Measurements from ENCODE around the gene ACLY. TPM values are rescaled to one million over a fixed set of nuclear protein-coding genes. Genes with fewer than 3 reads are reported as not detected.

ACLY gene
- total and polyA plus RNA-seq, 10 of the 15 experiments (the other 5 are each of a cell fraction or from before 2014, with no cell fraction given): 32.6 to 224 (median 114) TPM

DNA sequence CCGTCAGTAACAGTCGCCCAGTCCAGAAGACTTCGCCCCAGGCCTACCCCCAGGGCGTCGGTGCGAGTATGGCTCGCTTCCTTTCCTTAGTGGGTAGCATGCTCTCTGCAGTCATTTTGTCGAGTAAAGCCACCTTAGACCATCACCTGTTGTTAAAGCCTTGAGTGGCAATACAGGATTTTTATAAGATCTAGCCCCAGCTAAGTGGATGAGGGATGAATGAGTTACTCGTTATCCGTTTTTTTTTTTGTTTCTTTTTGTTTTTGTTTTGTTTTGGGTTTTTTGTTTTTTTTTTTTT lies 53.2 kb downstream of the ACLY start:
- peak overlapping the region; percentile 37; the same call in 1 of the 2 replicates for H3K4me3 ChIP-seq
- SMC1A ChIA-PET (ENCODE audit: uncharacterized antibody, unreplicated experiment): interaction anchor here (3.9 kb wide), 1 partner anchor 16 kb away, joined by 33 read pairs; no protein-coding TSS in a partner anchor
- ATAC-seq (no peak), DNase-seq (ENCODE audit: low read depth, low spot score) (peak; percentile 33), FAIRE-seq (no peak)
- H3K27ac ChIP-seq (ENCODE audit: control insufficient read depth, insufficient read depth): no peak overlapping the region
- under 1% methylated on average over 10 of the region's 10 CpGs for WGBS (ENCODE audit: insufficient coverage, insufficient replicate concordance, low lambda C conversion rate, missing lambda C conversion rate)
- RAD21 ChIA-PET (ENCODE audit: unreplicated experiment): interaction anchor here (0.6 to 2.7 kb wide), 6 partner anchors 14 to 329 kb away, joined by 3 to 15 read pairs (median 4); partner anchors contain the start of genes EIF1, GHDC and ODAD4
- peak overlapping the region; percentile 8; the same call in 1 of the 2 replicates for H3K9ac ChIP-seq (ENCODE audit: control insufficient read depth, insufficient read depth, low read length)
- peak overlapping the region; percentile 81 for H3K4me2 ChIP-seq (ENCODE audit: control insufficient read depth, insufficient read depth)
- H3K4me1 ChIP-seq (ENCODE audit: control insufficient read depth, insufficient read depth, low read length): peaks cover 7% of the 10 kb centered on the region; the same call in 1 of the 2 replicates
- CTCF ChIA-PET: interaction anchor here (0.7 to 3.9 kb wide), 3 partner anchors 16 to 161 kb away, joined by 3 to 18 read pairs (median 4); no protein-coding TSS in a partner anchor
- H3K79me2 ChIP-seq (ENCODE audit: control insufficient read depth, insufficient read depth, low read length): peaks cover 36% of the 10 kb centered on the region
- intact Hi-C loops (cut with micrococcal nuclease; ENCODE audit: unreplicated experiment): no loop called here
- no peaks in the 10 kb centered on the region for H3K27me3 ChIP-seq (replicated peaks in 1 of 2; ENCODE audit: control insufficient read depth in 2 of 2, insufficient read depth in 2 of 2, low read length in 1 of 2)
- no TSS peak for BruUV-seq (replicated peaks)
- in situ Hi-C loops (cut with MboI): no loop called here
- peak overlapping the region; percentile 92 for H2AFZ ChIP-seq (ENCODE audit: control insufficient read depth, low read depth, low read length)
- H3K36me3 ChIP-seq (ENCODE audit: control insufficient read depth in 2 of 2, insufficient read depth in 2 of 2, low read length in 1 of 2): peaks cover 8 to 23% of the 10 kb centered on the region in 2 experiments
- POLR2A ChIA-PET: interaction anchor here (0.6 to 3.4 kb wide), 5 partner anchors 14 to 186 kb away, joined by 3 to 15 read pairs (median 3); partner anchors contain the start of gene EIF1
- TF ChIP-seq POLR2AphosphoS5 (IDR thresholded peaks at IDR 0.05; ENCODE audit: low read length) (peak; percentile 12; the same call in 1 of the 2 replicates), RFX5 (IDR thresholded peaks at IDR 0.05; ENCODE audit: low read depth, low read length) (0 out of 2 replicates have a peak, but pooled peaks have one; percentile 2), TCF12 (IDR thresholded peaks at IDR 0.05; ENCODE audit: low read depth, low read length) (0 out of 2 replicates have a peak, but pooled peaks have one; percentile 1), NBN (IDR thresholded peaks at IDR 0.05) (0 out of 2 replicates have a peak, but pooled peaks have one; percentile 1), RUNX3 (IDR thresholded peaks at IDR 0.05; ENCODE audit: low read length) (0 out of 2 replicates have a peak, but pooled peaks have one; percentile 1), ZNF24 (IDR thresholded peaks at IDR 0.05) (no peak)
- TF ChIP-seq, protein P1, sequence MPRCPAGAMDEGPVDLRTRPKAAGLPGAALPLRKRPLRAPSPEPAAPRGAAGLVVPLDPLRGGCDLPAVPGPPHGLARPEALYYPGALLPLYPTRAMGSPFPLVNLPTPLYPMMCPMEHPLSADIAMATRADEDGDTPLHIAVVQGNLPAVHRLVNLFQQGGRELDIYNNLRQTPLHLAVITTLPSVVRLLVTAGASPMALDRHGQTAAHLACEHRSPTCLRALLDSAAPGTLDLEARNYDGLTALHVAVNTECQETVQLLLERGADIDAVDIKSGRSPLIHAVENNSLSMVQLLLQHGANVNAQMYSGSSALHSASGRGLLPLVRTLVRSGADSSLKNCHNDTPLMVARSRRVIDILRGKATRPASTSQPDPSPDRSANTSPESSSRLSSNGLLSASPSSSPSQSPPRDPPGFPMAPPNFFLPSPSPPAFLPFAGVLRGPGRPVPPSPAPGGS (IDR thresholded peaks at IDR 0.05; ENCODE audit: borderline replicate concordance, insufficient read depth, low read depth, low read length, poor library complexity, severe bottlenecking): no peak
- no peaks in the 10 kb centered on the region for H3K9me3 ChIP-seq (replicated peaks; ENCODE audit: control insufficient read depth, insufficient read depth, low read length)
- no peaks in the 10 kb centered on the region; the same call in 1 of the 2 replicates for H4K20me1 ChIP-seq (ENCODE audit: control insufficient read depth, insufficient read depth)

Data from GM12878 (cell line).